ENCODE results near the gene LRMDA. TPM values are rescaled to one million over a fixed set of nuclear protein-coding genes. Genes with fewer than 3 reads are reported as not detected.

LRMDA gene
- total RNA-seq, 1 experiment from 2014 or later, result 4.8 TPM

DNA sequence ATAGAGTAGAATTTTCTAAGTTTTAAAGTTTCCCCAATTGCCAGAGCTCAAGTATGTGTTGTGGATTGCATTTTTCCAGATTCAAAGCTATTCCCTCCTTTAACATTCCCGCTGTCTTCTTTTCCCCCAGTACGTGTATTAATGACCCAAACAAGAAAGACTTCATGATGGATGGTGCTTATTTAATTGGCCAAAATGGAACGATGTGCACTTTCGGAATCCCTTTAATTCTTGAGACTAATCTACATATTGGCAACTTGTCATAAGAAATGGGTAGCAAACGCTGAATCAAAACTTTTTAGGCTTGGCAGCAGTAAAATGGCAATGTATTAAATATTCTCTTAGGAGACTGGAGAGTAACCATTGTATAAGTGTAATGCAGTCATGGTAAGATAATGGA is 753.2 kb downstream of the LRMDA start (continued):
- no peak for TF ChIP-seq JUND (IDR thresholded peaks at IDR 0.05)
- TF ChIP-seq RAD21 (IDR thresholded peaks at IDR 0.05; ENCODE audit: low read depth), result no peak
- no peak for TF ChIP-seq ELF1 (IDR thresholded peaks at IDR 0.05; ENCODE audit: borderline replicate concordance, low read depth)
- TF ChIP-seq CEBPB (IDR thresholded peaks at IDR 0.05; ENCODE audit: low read depth), result no peak
- no peak for TF ChIP-seq EZH2phosphoT487 (IDR thresholded peaks at IDR 0.05; ENCODE audit: borderline replicate concordance)

DNA sequence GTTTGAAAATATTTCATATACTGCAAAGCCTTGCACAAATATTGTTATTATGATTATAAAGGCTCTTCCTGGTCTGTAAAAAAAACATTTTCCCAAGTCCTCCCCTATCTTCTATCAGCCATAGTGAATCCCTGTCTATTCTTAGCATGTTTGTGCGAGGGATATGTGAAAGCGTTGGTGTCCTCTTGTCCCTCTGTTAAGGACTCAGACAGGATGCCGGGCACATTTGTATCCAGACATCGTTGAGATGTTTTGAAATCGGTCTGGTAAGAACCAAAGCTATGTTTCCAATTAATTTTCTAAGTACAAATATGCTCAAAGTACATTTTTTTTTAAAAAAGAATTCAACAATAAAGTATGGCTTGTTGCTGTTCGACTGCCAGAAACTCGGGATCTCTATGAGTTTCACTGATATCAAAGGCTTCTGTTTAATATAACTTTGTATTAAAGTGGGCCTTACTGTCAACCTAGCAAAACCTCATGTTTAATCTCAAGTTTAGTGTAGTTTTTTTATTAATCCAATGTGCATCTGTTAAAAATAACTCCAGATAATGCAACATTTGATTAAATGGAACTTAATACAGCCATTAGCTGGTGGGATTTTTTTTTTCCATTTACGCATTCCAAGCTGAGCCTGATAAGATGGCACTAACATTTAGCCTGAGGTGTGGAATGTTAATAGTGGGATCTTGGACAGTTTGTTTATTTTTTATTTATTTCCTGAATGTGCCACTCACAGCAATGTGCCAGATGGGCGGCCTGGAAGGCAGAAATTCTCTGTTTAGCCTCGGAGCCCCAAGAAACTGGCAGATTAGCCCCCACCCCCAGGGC is 754.3 kb downstream of the LRMDA start:
- Histone ChIP-seq H3K27me3 (ENCODE audit: insufficient read depth, low read length) (peaks cover 15% of the 10 kb centered on the region), H3K4me2 (ENCODE audit: low read length) (no peak overlapping the region), H3K36me3 (ENCODE audit: control insufficient read depth in 1 of 2, insufficient read depth in 2 of 2, low read length in 2 of 2) (no peaks in the 10 kb centered on the region), H3K9me2 (ENCODE audit: insufficient read depth) (no peaks in the 10 kb centered on the region), H3K9ac (ENCODE audit: low read length) (no peak overlapping the region), H3K79me2 (ENCODE audit: insufficient read depth, low read length) (no peaks in the 10 kb centered on the region), H4K20me1 (ENCODE audit: insufficient read depth) (no peaks in the 10 kb centered on the region), H3K9me3 (ENCODE audit: control insufficient read depth in 1 of 2, insufficient read depth in 1 of 2, low read depth in 1 of 2, low read length in 2 of 2) (no peaks in the 10 kb centered on the region), H3K27ac (ENCODE audit: low read depth, low read length) (no peak overlapping the region), H3K4me1 (ENCODE audit: control insufficient read depth in 1 of 2, insufficient read depth in 2 of 2, low read length in 2 of 2) (no peaks in the 10 kb centered on the region), H3K4me3 (replicated peaks in 1 of 2; ENCODE audit: low read depth in 1 of 2, low read length in 2 of 2) (no peak overlapping the region), H2AFZ (ENCODE audit: low read depth, low read length, poor library complexity, severe bottlenecking) (no peak overlapping the region)
- ChIA-PET POLR2A (no interaction called here), RAD21 (ENCODE audit: low non-redundant PET in 1 of 2, low total read pairs in 2 of 2, uncharacterized antibody in 2 of 2, unreplicated experiment in 2 of 2) (no interaction called here), CTCF (no interaction called here)
- ATAC-seq, result no peak
- BruUV-seq (replicated peaks), result no TSS peak
- intact Hi-C loops (cut with micrococcal nuclease), result no loop called here
- DNase-seq (ENCODE audit: low read depth, low spot score), result no peak
- TF ChIP-seq, protein P1, sequence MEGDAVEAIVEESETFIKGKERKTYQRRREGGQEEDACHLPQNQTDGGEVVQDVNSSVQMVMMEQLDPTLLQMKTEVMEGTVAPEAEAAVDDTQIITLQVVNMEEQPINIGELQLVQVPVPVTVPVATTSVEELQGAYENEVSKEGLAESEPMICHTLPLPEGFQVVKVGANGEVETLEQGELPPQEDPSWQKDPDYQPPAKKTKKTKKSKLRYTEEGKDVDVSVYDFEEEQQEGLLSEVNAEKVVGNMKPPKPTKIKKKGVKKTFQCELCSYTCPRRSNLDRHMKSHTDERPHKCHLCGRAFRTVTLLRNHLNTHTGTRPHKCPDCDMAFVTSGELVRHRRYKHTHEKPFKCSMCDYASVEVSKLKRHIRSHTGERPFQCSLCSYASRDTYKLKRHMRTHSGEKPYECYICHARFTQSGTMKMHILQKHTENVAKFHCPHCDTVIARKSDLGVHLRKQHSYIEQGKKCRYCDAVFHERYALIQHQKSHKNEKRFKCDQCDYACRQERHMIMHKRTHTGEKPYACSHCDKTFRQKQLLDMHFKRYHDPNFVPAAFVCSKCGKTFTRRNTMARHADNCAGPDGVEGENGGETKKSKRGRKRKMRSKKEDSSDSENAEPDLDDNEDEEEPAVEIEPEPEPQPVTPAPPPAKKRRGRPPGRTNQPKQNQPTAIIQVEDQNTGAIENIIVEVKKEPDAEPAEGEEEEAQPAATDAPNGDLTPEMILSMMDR (IDR thresholded peaks at IDR 0.05 in 2 of 3, conservative IDR thresholded peaks at IDR 0.05 in 1 of 3; ENCODE audit: borderline replicate concordance in 1 of 3, insufficient read depth in 1 of 3, low read depth in 2 of 3, low read length in 2 of 3), result no peak
- no peak for TF ChIP-seq EGR1 (IDR thresholded peaks at IDR 0.05; ENCODE audit: low read depth)
- TF ChIP-seq POLR2AphosphoS5 (IDR thresholded peaks at IDR 0.05; ENCODE audit: low read depth, low read length), result no peak
- TF ChIP-seq SRF (IDR thresholded peaks at IDR 0.05; ENCODE audit: low read depth), result no peak
- no peak for TF ChIP-seq CBX3 (IDR thresholded peaks at IDR 0.05; ENCODE audit: low read depth)
- TF ChIP-seq ZNF274 (IDR thresholded peaks at IDR 0.05; ENCODE audit: low read depth, low read length), result no peak
- TF ChIP-seq RAD21 (IDR thresholded peaks at IDR 0.05; ENCODE audit: low read depth), result no peak
- TF ChIP-seq, protein P2, sequence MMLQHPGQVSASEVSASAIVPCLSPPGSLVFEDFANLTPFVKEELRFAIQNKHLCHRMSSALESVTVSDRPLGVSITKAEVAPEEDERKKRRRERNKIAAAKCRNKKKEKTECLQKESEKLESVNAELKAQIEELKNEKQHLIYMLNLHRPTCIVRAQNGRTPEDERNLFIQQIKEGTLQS (IDR thresholded peaks at IDR 0.05), result no peak
- TF ChIP-seq SIN3A (IDR thresholded peaks at IDR 0.05; ENCODE audit: low read depth), result no peak
- no peak for TF ChIP-seq ELF1 (IDR thresholded peaks at IDR 0.05; ENCODE audit: borderline replicate concordance, low read depth)
- TF ChIP-seq YY1 (IDR thresholded peaks at IDR 0.05; ENCODE audit: extremely low read depth, insufficient replicate concordance, low read depth, low read length), result no peak
- TF ChIP-seq EZH2 (IDR thresholded peaks at IDR 0.05), result no peak
- TF ChIP-seq FOSL1 (IDR thresholded peaks at IDR 0.05; ENCODE audit: low read depth), result no peak
- TF ChIP-seq JUND (IDR thresholded peaks at IDR 0.05), result no peak
- TF ChIP-seq, protein P3, sequence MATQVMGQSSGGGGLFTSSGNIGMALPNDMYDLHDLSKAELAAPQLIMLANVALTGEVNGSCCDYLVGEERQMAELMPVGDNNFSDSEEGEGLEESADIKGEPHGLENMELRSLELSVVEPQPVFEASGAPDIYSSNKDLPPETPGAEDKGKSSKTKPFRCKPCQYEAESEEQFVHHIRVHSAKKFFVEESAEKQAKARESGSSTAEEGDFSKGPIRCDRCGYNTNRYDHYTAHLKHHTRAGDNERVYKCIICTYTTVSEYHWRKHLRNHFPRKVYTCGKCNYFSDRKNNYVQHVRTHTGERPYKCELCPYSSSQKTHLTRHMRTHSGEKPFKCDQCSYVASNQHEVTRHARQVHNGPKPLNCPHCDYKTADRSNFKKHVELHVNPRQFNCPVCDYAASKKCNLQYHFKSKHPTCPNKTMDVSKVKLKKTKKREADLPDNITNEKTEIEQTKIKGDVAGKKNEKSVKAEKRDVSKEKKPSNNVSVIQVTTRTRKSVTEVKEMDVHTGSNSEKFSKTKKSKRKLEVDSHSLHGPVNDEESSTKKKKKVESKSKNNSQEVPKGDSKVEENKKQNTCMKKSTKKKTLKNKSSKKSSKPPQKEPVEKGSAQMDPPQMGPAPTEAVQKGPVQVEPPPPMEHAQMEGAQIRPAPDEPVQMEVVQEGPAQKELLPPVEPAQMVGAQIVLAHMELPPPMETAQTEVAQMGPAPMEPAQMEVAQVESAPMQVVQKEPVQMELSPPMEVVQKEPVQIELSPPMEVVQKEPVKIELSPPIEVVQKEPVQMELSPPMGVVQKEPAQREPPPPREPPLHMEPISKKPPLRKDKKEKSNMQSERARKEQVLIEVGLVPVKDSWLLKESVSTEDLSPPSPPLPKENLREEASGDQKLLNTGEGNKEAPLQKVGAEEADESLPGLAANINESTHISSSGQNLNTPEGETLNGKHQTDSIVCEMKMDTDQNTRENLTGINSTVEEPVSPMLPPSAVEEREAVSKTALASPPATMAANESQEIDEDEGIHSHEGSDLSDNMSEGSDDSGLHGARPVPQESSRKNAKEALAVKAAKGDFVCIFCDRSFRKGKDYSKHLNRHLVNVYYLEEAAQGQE (IDR thresholded peaks at IDR 0.05; ENCODE audit: low read depth), result no peak
- TF ChIP-seq CEBPB (IDR thresholded peaks at IDR 0.05; ENCODE audit: low read depth), result no peak

All from HCT116 (cell line).